Thoracic aorta (tissue), 2 donors: ENCODE data around the gene BICDL2. TPM values are rescaled to one million over a fixed set of nuclear protein-coding genes. Genes with fewer than 3 reads are reported as not detected.

Experiments
- ATAC-seq: fragments of 150-250 bp; one replicate; pipeline ENCODE4 v1.8.0; 2017; ENCODE audit warnings: low read depth; ENCODE audit not compliant: insufficient number of reproducible peaks, low FRiP score
- DNase-seq: peaks from one replicate; pipeline ENCODE4 v3.0.0-alpha.2; 2020; ENCODE audit warnings: low spot score
- H3K27ac ChIP-seq, 2 donors: fragments of 200-600 bp; sonication (generic); 1 replicate in 1 of 2; 2 replicates in 1 of 2; pipeline ENCODE4 v1.5.1; 2016; ENCODE audit warnings: mild to moderate bottlenecking in 2 of 2, moderate library complexity in 2 of 2
- H3K27me3 ChIP-seq: fragments of 200-600 bp; sonication (generic); replicated peaks from 2 replicates; pipeline ENCODE4 v1.6.0; 2016; ENCODE audit warnings: mild to moderate bottlenecking; ENCODE audit not compliant: insufficient read depth
- H3K36me3 ChIP-seq: fragments of 200-600 bp; sonication (generic); one replicate; pipeline ENCODE4 v1.5.1; 2016
- H3K4me1 ChIP-seq, 2 donors: fragments of 200-600 bp; sonication (generic); 1 replicate in 1 of 2; 2 replicates in 1 of 2; pipeline versions ENCODE4 v1.5.1 to v1.6.0; 2016; ENCODE audit warnings: low read depth in 2 of 2, mild to moderate bottlenecking in 1 of 2; ENCODE audit not compliant: control insufficient read depth in 1 of 2
- H3K4me3 ChIP-seq: fragments of 200-600 bp; sonication (generic); 2 replicates; pipeline ENCODE4 v1.5.1; 2016; ENCODE audit warnings: mild to moderate bottlenecking
- H3K9me3 ChIP-seq: fragments of 200-600 bp; sonication (generic); 2 replicates; pipeline ENCODE4 v1.5.1; 2016
- CTCF ChIP-seq: fragments of 200-600 bp; sonication (generic); IDR thresholded peaks from one replicate; pipeline ENCODE4 v1.5.1; 2019; ENCODE audit warnings: antibody characterized with exemption
- total RNA-seq, 2 donors: library from RNA; depleted of rRNA; stranded (reverse); fragments of >200 nt; gene quantifications; one replicate each; pipeline versions ENCODE4 v1.1.0 to v1.2.3, GENCODE V29; 2016

The BICDL2 gene
- total RNA-seq, 2 donors from 2014 or later = 1.1 TPM; not detected in 1

- Histone ChIP-seq H3K4me1 (peaks cover 10 to 11% of the 10 kb centered on the region in 2 donors), H3K9me3 (no peaks in the 10 kb centered on the region), H3K36me3 (no peaks in the 10 kb centered on the region), H3K4me3 (no peak overlapping the region), H3K27me3 (peaks cover 9% of the 10 kb centered on the region), H3K27ac (no peak overlapping the region)
- TF ChIP-seq CTCF = no peak
- ATAC-seq (no peak), DNase-seq (no peak)
Measured at GRCh38 chr16:3051009-3051408, 14.3 kb upstream of the BICDL2 start.

- peaks cover 9% of the 10 kb centered on the region for H3K27me3 ChIP-seq
- H3K9me3 ChIP-seq = no peaks in the 10 kb centered on the region
- H3K27ac ChIP-seq = no peak overlapping the region
- no peak overlapping the region for H3K4me3 ChIP-seq
- no peak for TF ChIP-seq CTCF
- no peak for ATAC-seq
- peaks cover 15% of the 10 kb centered on the region in 2 donors for H3K4me1 ChIP-seq
- DNase-seq = no peak
- H3K36me3 ChIP-seq = no peaks in the 10 kb centered on the region
Measured at GRCh38 chr16:3050487-3050886, 13.7 kb upstream of the BICDL2 start.

- DNase-seq = no peak
- Histone ChIP-seq H3K4me3 (no peak overlapping the region), H3K9me3 (no peaks in the 10 kb centered on the region), H3K4me1 (peaks cover 15 to 17% of the 10 kb centered on the region in 2 donors), H3K27me3 (peaks cover 11% of the 10 kb centered on the region), H3K27ac (no peak overlapping the region), H3K36me3 (no peaks in the 10 kb centered on the region)
- TF ChIP-seq CTCF = no peak
- ATAC-seq = no peak
Measured at GRCh38 chr16:3049921-3050481, 13.3 kb upstream of the BICDL2 start.

GRCh38 chr16:3047387-3047720, 10.6 kb upstream of the BICDL2 start:
- DNase-seq (no peak), ATAC-seq (no peak)
- Histone ChIP-seq H3K4me1 (peaks cover 15 to 17% of the 10 kb centered on the region in 2 donors), H3K9me3 (no peaks in the 10 kb centered on the region), H3K4me3 (no peak overlapping the region), H3K27ac (no peak overlapping the region), H3K27me3 (peaks cover 23% of the 10 kb centered on the region), H3K36me3 (no peaks in the 10 kb centered on the region)
- no peak for TF ChIP-seq CTCF

GRCh38 chr16:3046641-3047386, 10.1 kb upstream of the BICDL2 start:
- H3K27me3 ChIP-seq = peaks cover 23% of the 10 kb centered on the region
- no peak for ATAC-seq

More at GRCh38 chr16:3046641-3047386, 10.1 kb upstream of the BICDL2 start:
- Histone ChIP-seq H3K36me3 (no peaks in the 10 kb centered on the region), H3K4me3 (peak overlapping the region; percentile 76), H3K4me1 (peaks cover 15 to 17% of the 10 kb centered on the region in 2 donors), H3K27ac (no peak overlapping the region), H3K9me3 (no peaks in the 10 kb centered on the region)
- DNase-seq = no peak
- TF ChIP-seq CTCF = no peak
